Endodermal cell (in vitro differentiated cells): ENCODE data around the gene KHDRBS1. TPM values are rescaled to one million over a fixed set of nuclear protein-coding genes. Genes with fewer than 3 reads are reported as not detected.
A peak's percentile ranks its signal among the peaks of the same experiment; 100 is the strongest.
"Not testable (repeated sequence)": the region's sequence is repeated elsewhere in the genome, so short reads cannot be mapped to it uniquely, and the experiment has no call there.

Experiments
- DNase-seq: peaks from one replicate; pipeline ENCODE4 v3.0.0-alpha.2; 2017
- H3K27ac ChIP-seq: 2 replicates; pipeline ENCODE4 v1.5.1; 2013; ENCODE audit warnings: mild to moderate bottlenecking, low read depth, low read length, moderate library complexity
- H3K27me3 ChIP-seq: 2 replicates; pipeline ENCODE4 v1.6.1; 2013; ENCODE audit warnings: mild to moderate bottlenecking, low read length, moderate library complexity; ENCODE audit not compliant: insufficient read depth, control insufficient read depth, poor library complexity, severe bottlenecking
- H3K36me3 ChIP-seq: 2 replicates; pipeline ENCODE4 v1.7.0; 2013; ENCODE audit warnings: mild to moderate bottlenecking, low read length, moderate library complexity; ENCODE audit not compliant: control insufficient read depth, insufficient read depth
- H3K4me1 ChIP-seq: one replicate; pipeline ENCODE4 v1.7.0; 2013; ENCODE audit warnings: low read length; ENCODE audit not compliant: control insufficient read depth, insufficient read depth
- H3K4me3 ChIP-seq: 2 replicates; pipeline ENCODE4 v1.5.1; 2013; ENCODE audit warnings: mild to moderate bottlenecking, low read length, moderate library complexity
- H3K9ac ChIP-seq: 2 replicates; pipeline ENCODE4 v1.6.1; 2013; ENCODE audit warnings: mild to moderate bottlenecking, low read length, moderate library complexity; ENCODE audit not compliant: poor library complexity, severe bottlenecking; ENCODE audit errors: extremely low read depth
- H3K9me3 ChIP-seq: 2 replicates; pipeline ENCODE4 v1.6.1; 2013; ENCODE audit warnings: mild to moderate bottlenecking, low read length, moderate library complexity; ENCODE audit not compliant: control insufficient read depth
- H3K27ac Mint-ChIP-seq: 2 replicates; pipeline ENCODE4 v1.8.0; 2020; ENCODE audit warnings: mixed read lengths
- H3K27me3 Mint-ChIP-seq: 2 replicates; pipeline ENCODE4 v1.8.0; 2021; ENCODE audit warnings: mild to moderate bottlenecking, mixed read lengths; ENCODE audit not compliant: insufficient read depth
- H3K36me3 Mint-ChIP-seq: 2 replicates; pipeline ENCODE4 v1.8.0; 2020; ENCODE audit warnings: low read depth, mixed read lengths
- H3K4me1 Mint-ChIP-seq: 2 replicates; pipeline ENCODE4 v1.8.0; 2020; ENCODE audit warnings: mixed read lengths
- H3K4me3 Mint-ChIP-seq: 2 replicates; pipeline ENCODE4 v1.8.0; 2020; ENCODE audit warnings: mild to moderate bottlenecking, moderate library complexity, mixed read lengths
- H3K9me3 Mint-ChIP-seq: 2 replicates; pipeline ENCODE4 v1.8.0; 2020; ENCODE audit warnings: mild to moderate bottlenecking, mixed read lengths
- WGBS, 2 experiments: methylation state at CpG; one replicate each; pipeline versions ENCODE4 v1.1.5 to v1.1.7; 2013; ENCODE audit warnings: missing lambda C conversion rate in 2 of 2, mixed read lengths in 1 of 2; ENCODE audit not compliant: insufficient coverage in 1 of 2, insufficient read length in 1 of 2; 5-methylcytosine and 5-hydroxymethylcytosine counted together
- total RNA-seq, 2 donors: library from RNA; stranded (reverse); fragmentation: NEBNext Ultra II Directional in 1 of 2; extraction: Animal tissue kit (Norgen Biotek cat#: 25700) in 1 of 2; gene quantifications; 2 replicates in 1 of 2; 3 replicates in 1 of 2; pipeline ENCODE4 v1.2.1, GENCODE V29; 2021
- TF ChIP-seq, protein P1 (sequence below): fragments of 200-600 bp; sonication (generic); conservative IDR thresholded peaks from 2 replicates; pipeline ENCODE4 v1.5.0; 2021; ENCODE audit warnings: antibody characterized with exemption, mild to moderate bottlenecking

KHDRBS1 gene
- total RNA-seq, 2 donors from 2014 or later, result 201 to 235 TPM

DNA sequence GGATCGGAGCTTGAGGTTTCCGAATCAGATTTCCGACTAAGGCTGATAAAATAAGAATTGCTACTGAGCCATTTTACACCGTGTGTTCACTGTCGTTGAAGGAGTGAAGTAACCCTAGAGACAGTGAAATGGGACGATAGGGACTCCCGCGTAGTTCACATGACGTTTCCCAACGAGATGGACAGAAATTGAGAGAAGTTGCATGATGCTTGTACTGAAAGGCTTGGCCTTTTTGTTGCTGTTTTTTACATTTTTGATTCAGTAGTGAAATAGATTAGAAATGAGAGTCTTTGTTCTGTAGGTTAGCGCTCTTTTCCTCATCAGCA is 1.2 kb downstream of the KHDRBS1 start:
- H3K4me3 ChIP-seq, result peak overlapping the region; percentile 99
- TF ChIP-seq, protein P1, sequence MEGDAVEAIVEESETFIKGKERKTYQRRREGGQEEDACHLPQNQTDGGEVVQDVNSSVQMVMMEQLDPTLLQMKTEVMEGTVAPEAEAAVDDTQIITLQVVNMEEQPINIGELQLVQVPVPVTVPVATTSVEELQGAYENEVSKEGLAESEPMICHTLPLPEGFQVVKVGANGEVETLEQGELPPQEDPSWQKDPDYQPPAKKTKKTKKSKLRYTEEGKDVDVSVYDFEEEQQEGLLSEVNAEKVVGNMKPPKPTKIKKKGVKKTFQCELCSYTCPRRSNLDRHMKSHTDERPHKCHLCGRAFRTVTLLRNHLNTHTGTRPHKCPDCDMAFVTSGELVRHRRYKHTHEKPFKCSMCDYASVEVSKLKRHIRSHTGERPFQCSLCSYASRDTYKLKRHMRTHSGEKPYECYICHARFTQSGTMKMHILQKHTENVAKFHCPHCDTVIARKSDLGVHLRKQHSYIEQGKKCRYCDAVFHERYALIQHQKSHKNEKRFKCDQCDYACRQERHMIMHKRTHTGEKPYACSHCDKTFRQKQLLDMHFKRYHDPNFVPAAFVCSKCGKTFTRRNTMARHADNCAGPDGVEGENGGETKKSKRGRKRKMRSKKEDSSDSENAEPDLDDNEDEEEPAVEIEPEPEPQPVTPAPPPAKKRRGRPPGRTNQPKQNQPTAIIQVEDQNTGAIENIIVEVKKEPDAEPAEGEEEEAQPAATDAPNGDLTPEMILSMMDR, result no peak

DNA sequence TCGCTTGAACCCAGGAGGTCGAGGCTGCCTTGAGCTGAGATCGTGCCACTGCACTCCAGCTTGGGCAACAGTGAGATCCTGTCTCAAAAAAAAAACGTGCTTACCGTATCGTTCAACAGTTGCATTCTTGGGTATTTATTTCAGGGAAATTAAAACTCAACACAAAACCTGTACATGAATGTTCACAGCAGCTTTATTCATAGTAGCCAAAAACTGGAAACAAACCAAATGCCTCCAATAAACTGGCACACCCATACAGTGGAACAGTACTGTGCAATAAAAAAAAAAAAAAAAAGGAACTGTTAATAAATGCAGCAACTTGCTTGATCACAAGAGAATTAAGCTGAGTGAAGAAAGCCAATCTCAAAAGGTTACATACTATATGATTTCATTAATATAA is 6.7 kb downstream of the KHDRBS1 start:
- WGBS, 2 experiments, result 97% methylated on average over 6 of the region's 6 CpGs
- H3K27ac Mint-ChIP-seq, result no peak overlapping the region
- no peak overlapping the region for H3K4me3 ChIP-seq

More for the DNA sequence above, 1.2 kb downstream of the KHDRBS1 start:
- Mint-ChIP-seq H3K4me1 (peaks cover 19% of the 10 kb centered on the region), H3K27me3 (no peaks in the 10 kb centered on the region), H3K4me3 (peak overlapping the region; percentile 99), H3K36me3 (peaks cover 19% of the 10 kb centered on the region), H3K9me3 (no peaks in the 10 kb centered on the region), H3K27ac (peak overlapping the region; percentile 96)
- H3K9me3 ChIP-seq, result no peaks in the 10 kb centered on the region
- H3K36me3 ChIP-seq, result peaks cover 36% of the 10 kb centered on the region
- no peak for DNase-seq
- 1% methylated on average over 10 to 11 of the region's 11 CpGs for WGBS, 2 experiments
- no peaks in the 10 kb centered on the region for H3K27me3 ChIP-seq
- H3K4me1 ChIP-seq, result no peaks in the 10 kb centered on the region
- H3K27ac ChIP-seq, result peak overlapping the region; percentile 99
- H3K9ac ChIP-seq, result peak overlapping the region; percentile 96

GRCh38 chr1:32021574-32022018 is 7.9 kb downstream of the KHDRBS1 start:
- peak; percentile 19 for DNase-seq
- H3K27me3 ChIP-seq, H3K4me1 ChIP-seq, H3K9me3 Mint-ChIP-seq, H3K9me3 ChIP-seq, H3K27me3 Mint-ChIP-seq, H3K9ac ChIP-seq, H3K4me3 ChIP-seq, H3K27ac Mint-ChIP-seq, H3K4me3 Mint-ChIP-seq, H3K27ac ChIP-seq: not testable (repeated sequence)
- H3K36me3 Mint-ChIP-seq, result peaks cover 42% of the 10 kb centered on the region
- H3K4me1 Mint-ChIP-seq, result peaks cover 10% of the 10 kb centered on the region
- peaks cover 79% of the 10 kb centered on the region for H3K36me3 ChIP-seq
- 86 to 94% methylated on average over 6 to 8 of the region's 8 CpGs for WGBS, 2 experiments

More for the DNA sequence above, 6.7 kb downstream of the KHDRBS1 start:
- H3K27me3 ChIP-seq, result no peaks in the 10 kb centered on the region
- H3K4me3 Mint-ChIP-seq, result no peak overlapping the region
- no peaks in the 10 kb centered on the region for H3K27me3 Mint-ChIP-seq
- H3K36me3 Mint-ChIP-seq, result peaks cover 50% of the 10 kb centered on the region
- DNase-seq, result no peak
- no peak overlapping the region for H3K9ac ChIP-seq
- no peaks in the 10 kb centered on the region for H3K9me3 Mint-ChIP-seq
- H3K36me3 ChIP-seq, result peaks cover 81% of the 10 kb centered on the region
- H3K9me3 ChIP-seq, result no peaks in the 10 kb centered on the region
- H3K27ac ChIP-seq, result no peak overlapping the region
- H3K4me1 ChIP-seq, result no peaks in the 10 kb centered on the region
- peaks cover 20% of the 10 kb centered on the region for H3K4me1 Mint-ChIP-seq
- TF ChIP-seq, protein P1, result no peak

- peaks cover 8% of the 10 kb centered on the region for H3K4me1 Mint-ChIP-seq
- no peaks in the 10 kb centered on the region for H3K27me3 Mint-ChIP-seq
- H3K27ac ChIP-seq, result no peak overlapping the region
- H3K4me1 ChIP-seq, result no peaks in the 10 kb centered on the region
- no peaks in the 10 kb centered on the region for H3K9me3 Mint-ChIP-seq
- no peaks in the 10 kb centered on the region for H3K27me3 ChIP-seq
- H3K9me3 ChIP-seq, result no peaks in the 10 kb centered on the region
- TF ChIP-seq, protein P1, result no peak
- peaks cover 75% of the 10 kb centered on the region for H3K36me3 ChIP-seq
- H3K27ac Mint-ChIP-seq, result peak overlapping the region; percentile 24
- H3K36me3 Mint-ChIP-seq, result peaks cover 35% of the 10 kb centered on the region
- peak; percentile 9 for DNase-seq
- 91 to 100% methylated on average over 1 to 3 of the region's 3 CpGs for WGBS, 2 experiments
- no peak overlapping the region for H3K9ac ChIP-seq
- no peak overlapping the region for H3K4me3 Mint-ChIP-seq
- H3K4me3 ChIP-seq, result peak overlapping the region; percentile 12
Observed at GRCh38 chr1:32023351-32023750, 9.7 kb downstream of the KHDRBS1 start.
